ENCODE measurements around the gene KLF14.

GRCh38 chr7:130695840-130696239 is 38.2 kb downstream of the KLF14 start:
- peak; percentile 41; the same call in 1 of the 2 replicates for TF ChIP-seq CTCF (tag by site-specific recombination; IDR thresholded peaks at IDR 0.05)
- no peak for TF ChIP-seq ZNF560 (tag by site-specific recombination; IDR thresholded peaks at IDR 0.05; ENCODE audit: borderline replicate concordance)
- no peak for TF ChIP-seq ZNF280D (tag by site-specific recombination; IDR thresholded peaks at IDR 0.05)
- no peak for TF ChIP-seq SALL2 (tag by site-specific recombination; IDR thresholded peaks at IDR 0.05; ENCODE audit: borderline replicate concordance)
- TF ChIP-seq REST (tag by site-specific recombination; IDR thresholded peaks at IDR 0.05) = no peak
- TF ChIP-seq ZBTB44 (tag by site-specific recombination; IDR thresholded peaks at IDR 0.05) = no peak
- no peak for TF ChIP-seq ZNF324 (tag by site-specific recombination; IDR thresholded peaks at IDR 0.05)
- no peak for TF ChIP-seq ZNF747 (tag by site-specific recombination; IDR thresholded peaks at IDR 0.05)
- TF ChIP-seq PRDM1 (tag by site-specific recombination; IDR thresholded peaks at IDR 0.05) = no peak
